Urinary bladder (tissue), 4 donors: ENCODE results near the gene UGCG. TPM values are rescaled to one million over a fixed set of nuclear protein-coding genes. Genes with fewer than 3 reads are reported as not detected.

Experiments
- DNase-seq: peaks from one replicate; pipeline ENCODE4 v3.0.0-alpha.2; 2015; ENCODE audit errors: extremely low spot score
- H3K27ac ChIP-seq: one replicate; pipeline ENCODE4 v1.5.1; 2013; ENCODE audit warnings: low read depth, mild to moderate bottlenecking, moderate library complexity
- H3K36me3 ChIP-seq: one replicate; pipeline ENCODE4 v1.6.1; 2013; ENCODE audit warnings: mild to moderate bottlenecking, moderate library complexity; ENCODE audit not compliant: insufficient read depth
- H3K4me1 ChIP-seq: one replicate; pipeline ENCODE4 v1.6.1; 2013; ENCODE audit warnings: mild to moderate bottlenecking, moderate library complexity; ENCODE audit not compliant: insufficient read depth
- H3K4me3 ChIP-seq: one replicate; pipeline ENCODE4 v1.5.1; 2013; ENCODE audit warnings: low read depth, low read length
- WGBS: extraction: QIAGEN DNeasy Blood & Tissue Kit; methylation state at CpG from one replicate; pipeline ENCODE4 v1.1.7; 2013; 5-methylcytosine and 5-hydroxymethylcytosine counted together
- polyA plus RNA-seq: library from polyadenylated mRNA; stranded (reverse); fragments of 200-250 nt; gene quantifications from one replicate; pipeline ENCODE4 v1.2.3, GENCODE V29; 2013
- total RNA-seq: library from RNA; depleted of rRNA; stranded (reverse); fragments of >200 nt; gene quantifications from one replicate; pipeline ENCODE4 v1.2.3, GENCODE V29; 2014
- donor health status: healthy with polysubstance abuse.
- donor health status: healthy.

The UGCG gene
- total RNA-seq (79.2 TPM), polyA plus RNA-seq (17.8 TPM)

GRCh38 chr9:111895996-111896941 is at the start of gene UGCG:
Gene UGCG (plus strand): TSS chr9:111896814. CDS start chr9:111897216, 402 bp downstream.
- under 1% methylated on average over 84 of the region's 84 CpGs for WGBS
- Histone ChIP-seq H3K4me3 (peak within 1 kb of the TSS; percentile 88), H3K27ac (peak within 1 kb of the TSS; percentile 96), H3K36me3 (no peaks in the 10 kb centered on the region), H3K4me1 (no peaks in the 10 kb centered on the region)
- DNase-seq = peak; percentile 67

GRCh38 chr9:111851553-111851952 is 45.1 kb upstream of the UGCG start:
- Histone ChIP-seq H3K36me3 (no peaks in the 10 kb centered on the region), H3K4me1 (no peaks in the 10 kb centered on the region), H3K27ac (no peak overlapping the region), H3K4me3 (no peak overlapping the region)
- 42% methylated on average over 2 of the region's 2 CpGs for WGBS
- no peak for DNase-seq

GRCh38 chr9:111852291-111852690 is 44.3 kb upstream of the UGCG start:
- DNase-seq = no peak
- no peaks in the 10 kb centered on the region for H3K36me3 ChIP-seq
- 96% methylated on average over 1 of the region's 1 CpG for WGBS
- H3K4me3 ChIP-seq = no peak overlapping the region
- no peaks in the 10 kb centered on the region for H3K4me1 ChIP-seq
- no peak overlapping the region for H3K27ac ChIP-seq

GRCh38 chr9:111853450-111853827 is 43.2 kb upstream of the UGCG start:
- DNase-seq = no peak
- no peaks in the 10 kb centered on the region for H3K4me1 ChIP-seq
- H3K36me3 ChIP-seq = no peaks in the 10 kb centered on the region
- no peak overlapping the region for H3K4me3 ChIP-seq
- no peak overlapping the region for H3K27ac ChIP-seq

GRCh38 chr9:111854799-111855198 is 41.8 kb upstream of the UGCG start:
- no peaks in the 10 kb centered on the region for H3K36me3 ChIP-seq
- no peak for DNase-seq
- WGBS = 86% methylated on average over 4 of the region's 4 CpGs
- H3K4me3 ChIP-seq = no peak overlapping the region
- H3K27ac ChIP-seq = no peak overlapping the region
- no peaks in the 10 kb centered on the region for H3K4me1 ChIP-seq

- DNase-seq = no peak
- H3K27ac ChIP-seq = no peak overlapping the region
Observed at GRCh38 chr9:111857555-111858211, 38.9 kb upstream of the UGCG start.

GRCh38 chr9:111860443-111860842 is 36.2 kb upstream of the UGCG start:
- Histone ChIP-seq H3K27ac (no peak overlapping the region), H3K36me3 (no peaks in the 10 kb centered on the region), H3K4me1 (no peaks in the 10 kb centered on the region), H3K4me3 (no peak overlapping the region)
- 46% methylated on average over 4 of the region's 4 CpGs for WGBS
- DNase-seq = no peak

More at GRCh38 chr9:111857555-111858211, 38.9 kb upstream of the UGCG start:
- no peaks in the 10 kb centered on the region for H3K36me3 ChIP-seq
- no peaks in the 10 kb centered on the region for H3K4me1 ChIP-seq
- WGBS = 85% methylated on average over 3 of the region's 3 CpGs
- H3K4me3 ChIP-seq = no peak overlapping the region

- H3K4me3 ChIP-seq = no peak overlapping the region
- no peaks in the 10 kb centered on the region for H3K4me1 ChIP-seq
- H3K36me3 ChIP-seq = no peaks in the 10 kb centered on the region
- H3K27ac ChIP-seq = no peak overlapping the region
- DNase-seq = no peak
- 87% methylated on average over 3 of the region's 3 CpGs for WGBS
Observed at GRCh38 chr9:111863636-111864035, 33.0 kb upstream of the UGCG start.

- no peak overlapping the region for H3K4me3 ChIP-seq
- H3K27ac ChIP-seq = no peak overlapping the region
- no peak for DNase-seq
- H3K36me3 ChIP-seq = no peaks in the 10 kb centered on the region
- no peaks in the 10 kb centered on the region for H3K4me1 ChIP-seq
- WGBS = 72% methylated on average over 5 of the region's 5 CpGs
Observed at GRCh38 chr9:111866976-111867375, 29.6 kb upstream of the UGCG start.

GRCh38 chr9:111868475-111868874 is 28.1 kb upstream of the UGCG start:
- DNase-seq = no peak
- WGBS = 85% methylated on average over 6 of the region's 6 CpGs
- Histone ChIP-seq H3K4me3 (no peak overlapping the region), H3K36me3 (no peaks in the 10 kb centered on the region), H3K27ac (no peak overlapping the region), H3K4me1 (no peaks in the 10 kb centered on the region)

- Histone ChIP-seq H3K36me3 (no peaks in the 10 kb centered on the region), H3K4me1 (no peaks in the 10 kb centered on the region), H3K4me3 (no peak overlapping the region), H3K27ac (no peak overlapping the region)
- no peak for DNase-seq
- 91% methylated on average over 3 of the region's 3 CpGs for whole genome bisulfite sequencing
Observed at GRCh38 chr9:111870774-111871498, 25.7 kb upstream of the UGCG start.

- DNase-seq = no peak
- no peak overlapping the region for H3K4me3 ChIP-seq
- no peaks in the 10 kb centered on the region for H3K36me3 ChIP-seq
- no peak overlapping the region for H3K27ac ChIP-seq
- WGBS = 55% methylated on average over 6 of the region's 6 CpGs
- no peaks in the 10 kb centered on the region for H3K4me1 ChIP-seq
Observed at GRCh38 chr9:111871499-111871855, 25.1 kb upstream of the UGCG start.

GRCh38 chr9:111872886-111873285 is 23.7 kb upstream of the UGCG start:
- Histone ChIP-seq H3K36me3 (no peaks in the 10 kb centered on the region), H3K4me3 (no peak overlapping the region), H3K27ac (no peak overlapping the region), H3K4me1 (no peaks in the 10 kb centered on the region)
- DNase-seq = no peak
- 49% methylated on average over 3 of the region's 3 CpGs for WGBS
